ENCODE data around the gene NELL1.

The NELL1 gene

DNA sequence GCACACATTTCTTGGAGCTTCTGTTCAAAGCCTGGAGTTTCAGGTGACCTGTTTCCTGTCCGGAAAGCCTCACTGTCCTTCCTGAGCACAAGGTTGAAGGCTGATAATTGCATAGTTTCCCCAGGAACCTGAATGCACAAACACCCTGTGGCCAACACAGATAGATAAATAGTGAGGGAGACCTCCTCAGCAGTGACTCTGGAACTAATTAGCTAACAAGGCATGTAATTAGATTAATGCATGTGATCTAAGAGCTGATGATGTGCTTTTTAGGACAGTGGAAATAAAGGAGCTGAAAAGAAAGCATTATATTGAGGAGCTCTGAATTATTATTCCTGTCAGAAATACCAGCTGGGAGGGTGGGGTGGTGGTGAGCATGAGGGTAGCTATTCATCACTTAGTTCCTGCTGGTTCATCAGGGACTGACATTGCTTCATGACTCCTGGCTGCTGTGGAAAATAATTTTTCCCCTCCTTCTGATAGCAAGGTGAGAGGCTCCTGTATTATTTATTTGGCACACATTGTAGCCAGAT, 101.1 kb downstream of the NELL1 start:
- Histone ChIP-seq H3K27ac (ENCODE audit: low read depth, low read length) (no peak overlapping the region), H3K9me3 (ENCODE audit: insufficient read depth, low read depth, low read length) (no peaks in the 10 kb centered on the region), H3K36me3 (ENCODE audit: insufficient read depth, low read length) (no peaks in the 10 kb centered on the region), H3K9ac (ENCODE audit: low read depth, low read length) (no peak overlapping the region), H3K4me3 (ENCODE audit: low read length) (no peak overlapping the region), H3K27me3 (ENCODE audit: insufficient read depth, low read length) (no peaks in the 10 kb centered on the region), H3K4me1 (ENCODE audit: insufficient read depth, low read length) (no peaks in the 10 kb centered on the region)
- 91% methylated on average over 1 of the region's 1 CpG for WGBS

DNA sequence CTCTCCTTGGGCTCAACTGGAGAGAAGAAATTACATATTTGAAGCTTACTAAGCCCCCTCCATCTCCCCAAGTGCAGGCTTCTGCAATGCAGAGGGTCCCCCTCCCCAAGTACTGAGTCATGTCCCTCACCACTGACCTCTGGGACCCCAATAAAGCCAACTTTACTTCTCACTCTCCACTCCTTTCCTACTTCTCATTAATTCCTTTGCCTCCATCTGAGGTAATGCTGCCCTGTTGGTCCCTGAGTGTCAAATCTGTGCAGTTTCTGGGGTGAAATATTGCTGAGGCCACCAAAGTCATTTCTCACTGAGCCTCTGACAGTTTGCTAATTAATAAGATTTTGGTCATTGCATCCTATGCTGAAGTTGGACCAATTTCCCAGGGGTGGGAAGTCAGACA, 101.6 kb downstream of the NELL1 start:
- no peak overlapping the region for H3K27ac ChIP-seq (ENCODE audit: low read depth, low read length)
- no peaks in the 10 kb centered on the region for H3K27me3 ChIP-seq (ENCODE audit: insufficient read depth, low read length)
- H3K36me3 ChIP-seq (ENCODE audit: insufficient read depth, low read length), result no peaks in the 10 kb centered on the region
- no peaks in the 10 kb centered on the region for H3K4me1 ChIP-seq (ENCODE audit: insufficient read depth, low read length)
- no peak overlapping the region for H3K9ac ChIP-seq (ENCODE audit: low read depth, low read length)
- no peaks in the 10 kb centered on the region for H3K9me3 ChIP-seq (ENCODE audit: insufficient read depth, low read depth, low read length)
- H3K4me3 ChIP-seq (ENCODE audit: low read length), result no peak overlapping the region

DNA sequence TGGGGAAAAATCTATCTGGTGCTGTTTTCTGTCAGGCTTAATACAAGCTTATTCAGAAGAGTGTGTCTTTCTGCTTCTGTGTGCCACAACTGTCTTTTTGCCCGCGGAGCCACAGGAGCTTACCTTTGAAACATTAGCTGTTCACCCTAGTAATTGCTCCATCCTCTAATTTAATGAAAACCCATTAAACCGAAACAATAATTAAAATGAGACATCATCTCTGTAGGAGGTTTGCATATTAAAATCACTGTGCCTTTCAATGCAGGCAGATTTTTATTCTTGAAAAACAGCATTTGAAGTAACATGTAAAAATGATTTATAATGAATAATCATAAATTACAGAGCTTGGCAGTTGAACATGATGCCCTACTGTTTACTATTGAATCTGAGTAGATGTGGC, 102.3 kb downstream of the NELL1 start:
- no peaks in the 10 kb centered on the region for H3K9me3 ChIP-seq (ENCODE audit: insufficient read depth, low read depth, low read length)
- H3K27ac ChIP-seq (ENCODE audit: low read depth, low read length), result no peak overlapping the region
- 95% methylated on average over 2 of the region's 3 CpGs for WGBS
- no peaks in the 10 kb centered on the region for H3K27me3 ChIP-seq (ENCODE audit: insufficient read depth, low read length)
- no peaks in the 10 kb centered on the region for H3K36me3 ChIP-seq (ENCODE audit: insufficient read depth, low read length)
- H3K4me3 ChIP-seq (ENCODE audit: low read length), result no peak overlapping the region
- H3K9ac ChIP-seq (ENCODE audit: low read depth, low read length), result no peak overlapping the region
- H3K4me1 ChIP-seq (ENCODE audit: insufficient read depth, low read length), result no peaks in the 10 kb centered on the region

DNA sequence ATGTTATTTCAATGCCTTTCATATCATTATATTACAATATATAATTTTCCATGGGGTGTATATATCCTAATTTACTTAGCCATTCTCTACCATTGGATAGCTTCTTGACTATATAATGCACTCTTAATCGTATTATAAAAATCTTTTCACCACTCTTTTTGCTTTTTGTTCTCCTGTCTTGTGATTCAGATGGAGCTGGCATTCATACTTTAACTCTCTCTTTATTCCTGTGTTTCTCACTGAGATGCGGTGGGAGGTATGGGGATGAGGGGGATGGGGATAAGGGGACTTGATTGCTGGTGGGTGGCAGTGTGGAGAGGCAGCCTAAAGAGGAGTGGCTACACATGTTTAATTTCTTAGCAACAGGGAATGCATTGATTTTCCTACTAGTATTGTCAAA, 105.9 kb downstream of the NELL1 start:
- Histone ChIP-seq H3K9me3 (ENCODE audit: insufficient read depth, low read depth, low read length) (no peaks in the 10 kb centered on the region), H3K27ac (ENCODE audit: low read depth, low read length) (no peak overlapping the region), H3K36me3 (ENCODE audit: insufficient read depth, low read length) (no peaks in the 10 kb centered on the region), H3K9ac (ENCODE audit: low read depth, low read length) (no peak overlapping the region), H3K4me1 (ENCODE audit: insufficient read depth, low read length) (no peaks in the 10 kb centered on the region), H3K4me3 (ENCODE audit: low read length) (no peak overlapping the region), H3K27me3 (ENCODE audit: insufficient read depth, low read length) (no peaks in the 10 kb centered on the region)
- WGBS, result 93% methylated on average over 2 of the region's 2 CpGs

DNA sequence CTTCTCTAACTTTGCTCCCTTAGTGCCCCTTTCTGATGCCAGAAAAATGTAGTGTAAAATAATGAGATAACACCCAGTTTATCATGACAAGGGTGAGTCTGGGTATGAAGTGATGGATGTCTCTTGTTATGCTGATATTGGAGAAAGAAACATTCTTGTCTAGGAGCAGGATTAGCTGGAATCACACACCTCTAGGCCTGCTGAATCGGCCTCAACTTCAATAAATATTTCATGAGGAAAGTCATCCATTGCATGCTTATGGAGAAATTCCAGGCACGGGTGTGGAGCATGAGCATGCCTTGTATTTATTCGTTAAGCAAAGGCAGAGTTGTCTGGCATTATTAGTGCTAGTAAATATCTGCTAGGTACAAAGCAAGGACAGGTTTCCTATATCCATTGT, 113.4 kb downstream of the NELL1 start:
- Histone ChIP-seq H3K9ac (ENCODE audit: low read depth, low read length) (no peak overlapping the region), H3K4me1 (ENCODE audit: insufficient read depth, low read length) (no peaks in the 10 kb centered on the region), H3K4me3 (ENCODE audit: low read length) (no peak overlapping the region), H3K9me3 (ENCODE audit: insufficient read depth, low read depth, low read length) (no peaks in the 10 kb centered on the region), H3K27me3 (ENCODE audit: insufficient read depth, low read length) (no peaks in the 10 kb centered on the region), H3K27ac (ENCODE audit: low read depth, low read length) (no peak overlapping the region), H3K36me3 (ENCODE audit: insufficient read depth, low read length) (no peaks in the 10 kb centered on the region)
- 88% methylated on average over 3 of the region's 3 CpGs for WGBS

DNA sequence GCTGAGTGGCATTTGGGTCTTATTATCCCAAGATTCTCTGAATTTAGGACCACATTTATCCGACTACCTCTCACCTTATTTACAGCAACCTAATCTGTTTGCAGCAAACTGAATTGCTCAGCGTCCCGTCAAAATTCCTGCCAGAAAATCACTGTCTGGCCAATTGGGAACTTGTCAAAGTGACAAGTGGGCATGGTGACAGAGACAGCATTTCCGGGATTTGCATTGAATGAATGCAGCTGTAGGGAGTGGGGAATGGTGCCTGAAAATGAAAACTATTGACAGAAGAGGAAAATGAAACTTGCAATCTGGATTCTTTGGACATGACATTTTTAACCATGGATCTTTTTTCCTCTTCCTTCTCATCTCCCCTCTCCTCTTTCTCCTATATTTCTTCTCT, 113.8 kb downstream of the NELL1 start:
- Histone ChIP-seq H3K4me3 (ENCODE audit: low read length) (no peak overlapping the region), H3K9ac (ENCODE audit: low read depth, low read length) (no peak overlapping the region), H3K27ac (ENCODE audit: low read depth, low read length) (no peak overlapping the region), H3K36me3 (ENCODE audit: insufficient read depth, low read length) (no peaks in the 10 kb centered on the region), H3K27me3 (ENCODE audit: insufficient read depth, low read length) (no peaks in the 10 kb centered on the region), H3K4me1 (ENCODE audit: insufficient read depth, low read length) (no peaks in the 10 kb centered on the region), H3K9me3 (ENCODE audit: insufficient read depth, low read depth, low read length) (no peaks in the 10 kb centered on the region)
- 91% methylated on average over 4 of the region's 4 CpGs for WGBS

DNA sequence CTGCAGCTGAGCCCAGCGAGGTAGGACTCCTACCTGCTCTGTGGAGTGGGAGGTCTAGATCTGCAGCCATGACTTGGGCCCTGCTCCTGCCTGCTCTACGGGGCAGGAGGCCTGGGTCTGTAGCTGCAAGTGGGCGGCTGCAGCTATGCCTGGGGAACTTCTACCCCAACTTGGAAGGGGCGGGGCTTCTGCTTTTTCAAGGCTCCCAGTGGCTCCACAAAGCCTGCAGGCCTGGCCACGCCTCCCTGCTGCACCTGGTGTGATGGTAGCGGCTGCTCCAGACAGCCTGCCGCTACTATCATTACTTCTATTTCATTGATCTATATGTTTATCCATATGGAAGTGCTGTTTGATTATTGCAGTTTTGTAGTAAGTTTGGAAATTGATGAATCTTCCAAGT, 121.2 kb downstream of the NELL1 start:
- no peak overlapping the region for H3K4me3 ChIP-seq (ENCODE audit: low read length)
- no peaks in the 10 kb centered on the region for H3K4me1 ChIP-seq (ENCODE audit: insufficient read depth, low read length)
- H3K9ac ChIP-seq (ENCODE audit: low read depth, low read length), result no peak overlapping the region
- H3K9me3 ChIP-seq (ENCODE audit: insufficient read depth, low read depth, low read length), result no peaks in the 10 kb centered on the region
- WGBS, result 87% methylated on average over 6 of the region's 7 CpGs
- no peaks in the 10 kb centered on the region for H3K27me3 ChIP-seq (ENCODE audit: insufficient read depth, low read length)
- no peaks in the 10 kb centered on the region for H3K36me3 ChIP-seq (ENCODE audit: insufficient read depth, low read length)
- no peak overlapping the region for H3K27ac ChIP-seq (ENCODE audit: low read depth, low read length)

DNA sequence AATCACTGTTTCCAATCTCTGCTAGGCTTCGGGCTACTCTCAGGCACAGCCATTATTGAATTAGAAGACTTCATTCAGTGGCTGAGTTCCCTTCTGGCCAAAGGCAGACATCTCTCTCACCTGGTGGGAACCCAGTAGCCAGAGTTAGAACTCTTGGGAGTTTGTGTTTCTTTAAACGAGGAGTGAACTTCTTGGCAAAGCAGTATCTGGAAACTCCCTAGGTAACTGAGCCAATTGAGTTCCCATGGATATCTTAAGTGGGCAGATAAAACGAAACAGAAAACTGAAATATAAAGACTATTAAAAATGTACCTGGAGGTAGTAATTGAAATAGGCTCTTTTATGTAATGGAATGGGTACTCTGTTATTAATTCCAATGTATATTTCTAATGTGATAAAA, 125.6 kb downstream of the NELL1 start:
- Histone ChIP-seq H3K27me3 (ENCODE audit: insufficient read depth, low read length) (no peaks in the 10 kb centered on the region), H3K9ac (ENCODE audit: low read depth, low read length) (no peak overlapping the region), H3K27ac (ENCODE audit: low read depth, low read length) (no peak overlapping the region), H3K4me1 (ENCODE audit: insufficient read depth, low read length) (no peaks in the 10 kb centered on the region), H3K9me3 (ENCODE audit: insufficient read depth, low read depth, low read length) (no peaks in the 10 kb centered on the region), H3K36me3 (ENCODE audit: insufficient read depth, low read length) (no peaks in the 10 kb centered on the region), H3K4me3 (ENCODE audit: low read length) (no peak overlapping the region)
- 92% methylated on average over 3 of the region's 3 CpGs for WGBS

DNA sequence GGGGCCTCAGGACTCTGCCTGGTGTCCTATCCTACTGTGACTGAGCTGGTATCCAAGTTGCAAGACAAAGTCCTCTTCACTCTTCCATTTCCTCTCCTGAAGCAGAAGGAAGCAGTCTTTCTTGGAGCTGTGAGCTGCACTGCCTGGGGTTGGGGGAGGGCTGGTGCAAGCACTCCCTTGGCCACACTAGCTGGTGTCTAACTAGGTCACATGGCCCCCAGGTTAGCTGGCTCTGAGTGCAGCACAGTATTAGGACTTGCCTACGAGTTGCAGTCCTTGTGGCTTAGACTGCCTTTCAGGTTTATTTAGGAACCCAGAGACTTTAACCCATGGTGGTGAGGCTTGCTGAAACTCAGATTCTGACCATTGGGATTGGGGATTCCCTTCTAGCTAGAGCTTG, 138.9 kb downstream of the NELL1 start:
- no peak overlapping the region for H3K27ac ChIP-seq (ENCODE audit: low read depth, low read length)
- no peak overlapping the region for H3K9ac ChIP-seq (ENCODE audit: low read depth, low read length)
- no peaks in the 10 kb centered on the region for H3K9me3 ChIP-seq (ENCODE audit: insufficient read depth, low read depth, low read length)
- no peaks in the 10 kb centered on the region for H3K4me1 ChIP-seq (ENCODE audit: insufficient read depth, low read length)
- WGBS, result 74% methylated on average over 1 of the region's 1 CpG
- H3K27me3 ChIP-seq (ENCODE audit: insufficient read depth, low read length), result no peaks in the 10 kb centered on the region
- no peak overlapping the region for H3K4me3 ChIP-seq (ENCODE audit: low read length)
- no peaks in the 10 kb centered on the region for H3K36me3 ChIP-seq (ENCODE audit: insufficient read depth, low read length)

DNA sequence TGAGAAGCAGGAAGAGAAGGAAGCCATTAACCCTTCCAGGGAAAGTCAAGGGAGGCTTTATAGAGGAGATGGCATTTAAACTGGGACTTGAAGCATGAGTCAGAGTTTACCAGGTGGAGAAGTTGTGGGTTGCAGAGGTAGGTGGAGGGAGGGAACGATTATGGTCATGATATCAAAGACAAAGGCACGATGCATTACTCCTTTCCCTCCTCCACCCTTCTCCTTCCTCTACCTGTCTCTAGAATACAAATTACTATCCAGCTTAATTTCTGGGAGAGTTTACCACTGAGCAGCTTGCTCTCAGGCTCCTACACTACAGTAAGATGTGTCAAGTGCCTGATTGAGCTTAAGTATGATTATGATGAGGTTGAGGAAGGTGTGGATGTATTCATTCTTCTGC, 151.7 kb downstream of the NELL1 start:
- Histone ChIP-seq H3K36me3 (ENCODE audit: insufficient read depth, low read length) (no peaks in the 10 kb centered on the region), H3K9ac (ENCODE audit: low read depth, low read length) (no peak overlapping the region), H3K4me1 (ENCODE audit: insufficient read depth, low read length) (no peaks in the 10 kb centered on the region), H3K27me3 (ENCODE audit: insufficient read depth, low read length) (no peaks in the 10 kb centered on the region), H3K9me3 (ENCODE audit: insufficient read depth, low read depth, low read length) (no peaks in the 10 kb centered on the region), H3K4me3 (ENCODE audit: low read length) (no peak overlapping the region), H3K27ac (ENCODE audit: low read depth, low read length) (no peak overlapping the region)
- WGBS, result 100% methylated on average over 1 of the region's 2 CpGs

DNA sequence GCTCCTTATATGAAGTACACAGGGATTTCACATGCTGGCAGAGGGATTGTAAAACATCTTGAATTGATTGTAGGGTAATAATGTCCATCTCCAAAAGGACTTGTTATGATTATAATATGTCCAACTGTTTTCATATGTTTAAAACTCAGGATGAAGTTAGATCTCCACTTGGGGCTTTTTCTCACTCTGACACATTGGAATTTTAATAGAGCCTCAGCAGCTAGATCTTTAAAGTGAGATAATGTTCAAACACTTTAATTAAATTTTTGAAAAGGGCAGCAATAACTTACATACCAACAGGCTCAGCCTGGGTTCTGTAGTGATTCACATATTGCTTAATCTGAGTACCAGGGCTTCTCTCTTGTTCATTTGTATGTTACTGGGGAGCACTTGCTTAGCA, 152.1 kb downstream of the NELL1 start:
- Histone ChIP-seq H3K4me1 (ENCODE audit: insufficient read depth, low read length) (no peaks in the 10 kb centered on the region), H3K27me3 (ENCODE audit: insufficient read depth, low read length) (no peaks in the 10 kb centered on the region), H3K4me3 (ENCODE audit: low read length) (no peak overlapping the region), H3K27ac (ENCODE audit: low read depth, low read length) (no peak overlapping the region), H3K9ac (ENCODE audit: low read depth, low read length) (no peak overlapping the region), H3K9me3 (ENCODE audit: insufficient read depth, low read depth, low read length) (no peaks in the 10 kb centered on the region), H3K36me3 (ENCODE audit: insufficient read depth, low read length) (no peaks in the 10 kb centered on the region)

DNA sequence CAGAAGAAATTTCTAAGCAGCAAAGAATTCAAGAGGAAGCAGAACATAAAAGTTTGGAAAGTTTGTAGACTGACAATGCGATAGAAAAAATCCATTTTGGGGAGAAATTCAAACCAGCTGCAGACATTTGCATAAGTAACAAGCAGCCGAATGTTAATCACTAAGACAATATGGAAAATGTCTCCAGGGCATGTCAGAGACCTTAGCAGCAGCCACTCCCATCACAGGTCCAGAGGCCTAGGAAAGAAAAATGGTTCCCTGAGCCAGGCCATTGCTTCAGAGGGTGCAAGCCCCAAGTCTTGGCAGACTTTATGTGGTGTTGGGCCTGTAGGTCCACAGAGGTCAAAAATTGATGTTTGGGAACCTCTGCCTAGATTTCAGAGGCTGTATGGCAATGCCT, 155.4 kb downstream of the NELL1 start:
- Histone ChIP-seq H3K27ac (ENCODE audit: low read depth, low read length) (no peak overlapping the region), H3K9me3 (ENCODE audit: insufficient read depth, low read depth, low read length) (no peaks in the 10 kb centered on the region), H3K9ac (ENCODE audit: low read depth, low read length) (no peak overlapping the region), H3K4me3 (ENCODE audit: low read length) (no peak overlapping the region), H3K27me3 (ENCODE audit: insufficient read depth, low read length) (no peaks in the 10 kb centered on the region), H3K36me3 (ENCODE audit: insufficient read depth, low read length) (no peaks in the 10 kb centered on the region), H3K4me1 (ENCODE audit: insufficient read depth, low read length) (no peaks in the 10 kb centered on the region)
- WGBS, result 45% methylated on average over 2 of the region's 2 CpGs

Data from HUES64 (cell line).